Medulla oblongata (tissue), 1 donor: ENCODE measurements around the gene CARF.
"Not testable (repeated sequence)": the region's sequence is repeated elsewhere in the genome, so short reads cannot be mapped to it uniquely, and the experiment has no call there.

Source experiments
- DNase-seq: peaks from one replicate; pipeline ENCODE4 v3.0.0-alpha.2; 2015; ENCODE audit errors: extremely low spot score

CARF gene

GRCh38 chr2:202933958-202934357 lies 21.9 kb downstream of the CARF start:
- no peak for DNase-seq

- DNase-seq: no peak
Observed at GRCh38 chr2:202934456-202934855, 22.4 kb downstream of the CARF start.

GRCh38 chr2:202938960-202939359 lies 26.9 kb downstream of the CARF start:
- no peak for DNase-seq

- no peak for DNase-seq
Observed at GRCh38 chr2:202941771-202942170, 29.7 kb downstream of the CARF start.

GRCh38 chr2:202944408-202944807 lies 32.3 kb downstream of the CARF start:
- no peak for DNase-seq

- no peak for DNase-seq
Observed at GRCh38 chr2:202944816-202945215, 32.7 kb downstream of the CARF start.

GRCh38 chr2:202945497-202945896 lies 33.4 kb downstream of the CARF start:
- no peak for DNase-seq

GRCh38 chr2:202949333-202949732 lies 37.3 kb downstream of the CARF start:
- DNase-seq: not testable (repeated sequence)

- no peak for DNase-seq
Observed at GRCh38 chr2:202950592-202950991, 38.5 kb downstream of the CARF start.

GRCh38 chr2:202960524-202960923 lies 48.4 kb downstream of the CARF start:
- no peak for DNase-seq

GRCh38 chr2:202963712-202964111 lies 51.6 kb downstream of the CARF start:
- DNase-seq: no peak

GRCh38 chr2:202965810-202966460 lies 53.9 kb downstream of the CARF start:
- peak; percentile 78 for DNase-seq

GRCh38 chr2:202969404-202969803 lies 57.3 kb downstream of the CARF start:
- not testable (repeated sequence) for DNase-seq

- no peak for DNase-seq
Observed at GRCh38 chr2:202976809-202977208, 64.7 kb downstream of the CARF start.

GRCh38 chr2:202982779-202983491 lies 70.9 kb downstream of the CARF start:
- DNase-seq: no peak

GRCh38 chr2:202989749-202990148 lies 77.7 kb downstream of the CARF start:
- DNase-seq: no peak

GRCh38 chr2:202990501-202990900 lies 78.4 kb downstream of the CARF start:
- DNase-seq: no peak

- not testable (repeated sequence) for DNase-seq
Observed at GRCh38 chr2:202997113-202997512, 85.0 kb downstream of the CARF start.

- DNase-seq: no peak
Observed at GRCh38 chr2:203002054-203002821, 90.2 kb downstream of the CARF start.

- DNase-seq: no peak
Observed at GRCh38 chr2:203003716-203004115, 91.6 kb downstream of the CARF start.

- DNase-seq: peak; percentile 99
Observed at GRCh38 chr2:203014456-203015199, 102.6 kb downstream of the CARF start, which contains the start of gene NBEAL1. NBEAL1 (plus strand) TSS chr2:203014875; CDS start chr2:203016385, 1,510 bp downstream.

- peak; percentile 15 for DNase-seq
Observed at GRCh38 chr2:203016716-203017115, 104.6 kb downstream of the CARF start.
